Endothelial cell of umbilical vein (primary cell): ENCODE data around the gene TUBB3. TPM values are rescaled to one million over a fixed set of nuclear protein-coding genes. Genes with fewer than 3 reads are reported as not detected.

Source experiments
- BruUV-seq: library from RNA; stranded (reverse); fragments of 400-500 nt; replicated peaks from 2 replicates; lab custom pipeline; 2021; lab: Mats Ljungman, UMichigan
- CTCF ChIA-PET: fragments of 300-600, 350-600 bp; sonication (Branson Sonifier 250); formaldehyde crosslinking; loops from one replicate; lab custom pipeline; 2021; ENCODE audit warnings: antibody characterized with exemption, inconsistent platforms; lab: Charles Lee
- POLR2A ChIA-PET: fragments of 300-600, 350-600 bp; sonication (Branson Sonifier 250); formaldehyde crosslinking; loops from one replicate; lab custom pipeline; 2021; ENCODE audit warnings: antibody characterized with exemption, inconsistent platforms; lab: Charles Lee
- DNase-seq: peaks from one replicate; pipeline ENCODE4 v3.0.0-alpha.2; 2011; ENCODE audit warnings: low read depth, low spot score
- FAIRE-seq: peaks from 2 replicates; lab custom pipeline; 2011; peaks lifted over from hg19 to GRCh38; lab: Jason Lieb, UNC
- H2AFZ ChIP-seq: 2 replicates; pipeline ENCODE4 v1.6.0; 2012; ENCODE audit warnings: low read depth, low read length, control low read depth, inconsistent platforms
- H3K27ac ChIP-seq: 2 replicates; pipeline ENCODE4 v1.5.1; 2011; ENCODE audit warnings: low read depth, mild to moderate bottlenecking, control low read depth, low read length, moderate library complexity; ENCODE audit not compliant: insufficient read depth
- H3K27me3 ChIP-seq, 2 experiments: 2 replicates each; pipeline versions ENCODE4 v1.6.0 to v1.6.1; 2011; ENCODE audit warnings: low read length in 2 of 2, mixed read lengths in 1 of 2; ENCODE audit not compliant: control insufficient read depth in 2 of 2, insufficient read depth in 2 of 2
- H3K36me3 ChIP-seq, 2 experiments: 2 replicates in 1 of 2; 3 replicates in 1 of 2; pipeline ENCODE4 v1.5.1; 2011; ENCODE audit warnings: low read length in 2 of 2, mild to moderate bottlenecking in 1 of 2, moderate library complexity in 1 of 2; ENCODE audit not compliant: control insufficient read depth in 2 of 2, insufficient read depth in 2 of 2; ENCODE audit errors: extremely low read depth in 1 of 2
- H3K4me1 ChIP-seq: 3 replicates; pipeline ENCODE4 v1.5.1; 2011; ENCODE audit warnings: mild to moderate bottlenecking, low read length; ENCODE audit not compliant: control insufficient read depth, insufficient read depth; ENCODE audit errors: extremely low read depth
- H3K4me2 ChIP-seq: 2 replicates; pipeline ENCODE4 v1.6.1; 2011; ENCODE audit warnings: low read length, control low read depth, mixed read lengths; ENCODE audit not compliant: insufficient read depth
- H3K4me3 ChIP-seq, 3 experiments: fragments of 200-600 bp in 1 of 3; sonication (generic), shearing (Covaris generic) in 1 of 3; replicated peaks in 1 of 3; 2 replicates each; pipeline ENCODE4 v1.5.1; 2011 to 2016; ENCODE audit warnings: control low read depth in 3 of 3, low read length in 3 of 3, mild to moderate bottlenecking in 2 of 3, inconsistent platforms in 1 of 3, low read depth in 1 of 3, moderate library complexity in 1 of 3; ENCODE audit not compliant: insufficient read depth in 1 of 3
- H3K79me2 ChIP-seq: 2 replicates; pipeline ENCODE4 v1.6.0; 2012; ENCODE audit warnings: low read length, inconsistent platforms; ENCODE audit not compliant: control insufficient read depth, insufficient read depth
- H3K9ac ChIP-seq: replicated peaks from 2 replicates; pipeline ENCODE3; 2011; ENCODE audit warnings: low read length, control low read depth; ENCODE audit not compliant: insufficient read depth; ENCODE audit errors: extremely low read depth
- H3K9me1 ChIP-seq: replicated peaks from 3 replicates; pipeline ENCODE4 v1.6.0; 2011; ENCODE audit warnings: mild to moderate bottlenecking, low read length; ENCODE audit not compliant: control insufficient read depth, insufficient read depth; ENCODE audit errors: extremely low read depth
- H3K9me3 ChIP-seq: replicated peaks from 2 replicates; pipeline ENCODE4 v1.5.1; 2012; ENCODE audit warnings: low read length, inconsistent platforms; ENCODE audit not compliant: control insufficient read depth, insufficient read depth
- H4K20me1 ChIP-seq: replicated peaks from 2 replicates; pipeline ENCODE3; 2011; ENCODE audit warnings: mild to moderate bottlenecking, low read length; ENCODE audit not compliant: control insufficient read depth, insufficient read depth; ENCODE audit errors: extremely low read depth
- FOS ChIP-seq: IDR thresholded peaks from 2 replicates; pipeline ENCODE4 v1.6.1; 2011; ENCODE audit warnings: mild to moderate bottlenecking, low read length, moderate library complexity, borderline replicate concordance; ENCODE audit not compliant: insufficient read depth
- JUN ChIP-seq: IDR thresholded peaks from 2 replicates; pipeline ENCODE4 v1.6.1; 2011; ENCODE audit warnings: borderline replicate concordance, low read depth; ENCODE audit not compliant: insufficient read length, insufficient read depth
- POLR2A ChIP-seq: IDR thresholded peaks from 2 replicates; pipeline ENCODE4 v1.6.1; 2012; ENCODE audit warnings: low read depth, mild to moderate bottlenecking, control low read depth, low read length
- POLR2AphosphoS5 ChIP-seq: IDR thresholded peaks from 2 replicates; pipeline ENCODE4 v1.6.1; 2012; ENCODE audit warnings: low read depth, mild to moderate bottlenecking, control low read depth, low read length, moderate library complexity; ENCODE audit not compliant: insufficient read depth
- dilution Hi-C: fragments of 300-500 bp; cut with MboI; formaldehyde crosslinking; loops from one replicate; pipeline ENCODE4 v1.15.0; 2019; ENCODE audit warnings: low sequenced_read_pairs; ENCODE audit not compliant: extremely low pct_ligation_motif_present
- intact Hi-C: fragments of 100-400 bp; cut with micrococcal nuclease; formaldehyde crosslinking; loops from one replicate; pipeline ENCODE4 v1.10.0; 2022
- polyA plus RNA-seq, 4 experiments: library from polyadenylated mRNA; depleted of rRNA in 3 of 4; stranded (reverse) in 3 of 4; unstranded in 1 of 4; fragments of >200 nt; gene quantifications; 2 replicates each; pipeline versions ENCODE4 v1.2.1 to v1.2.3, GENCODE V29; 2011 to 2012; ENCODE audit warnings: missing spikeins in 1 of 4
- total RNA-seq: library from RNA; stranded (reverse); gene quantifications from 2 replicates; pipeline ENCODE4 v1.2.3, GENCODE V29; 2021

TUBB3 gene
- total and polyA plus RNA-seq, 2 donors (not counting 3 experiments of a cell fraction or from before 2014, with no cell fraction given), result 170 to 215 TPM

DNA sequence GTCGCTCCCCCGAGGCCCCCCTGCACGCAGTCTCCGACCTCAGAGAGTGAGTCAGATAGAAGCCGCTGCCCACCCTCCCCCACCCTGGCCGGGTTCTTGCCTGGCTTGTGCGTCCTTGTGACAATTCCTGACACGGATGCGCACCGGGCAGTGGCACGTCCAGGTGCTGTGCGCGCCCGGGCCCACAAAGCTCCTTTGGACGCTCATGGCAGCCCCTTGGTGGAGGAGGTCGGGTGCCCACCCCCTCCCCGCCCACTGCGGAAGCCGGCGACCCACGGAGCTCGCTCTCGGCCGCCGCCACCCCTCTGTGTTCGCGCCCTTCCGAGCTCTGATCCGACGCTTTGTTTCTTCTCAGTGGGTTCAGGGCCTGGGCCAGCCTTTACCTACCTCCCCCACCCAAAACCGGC, 662 bp upstream of the TUBB3 start:
- peaks cover 2% of the 10 kb centered on the region for H4K20me1 ChIP-seq
- intact Hi-C loops, result loop anchor here (2.0 to 5.0 kb wide), 4 partner anchors 100 to 220 kb away; partner anchors contain the start of genes FANCA, SPATA2L, VPS9D1 and ZNF276
- BruUV-seq, result no TSS peak
- dilution Hi-C loops, result no loop called here
- no peaks in the 10 kb centered on the region for H3K9me3 ChIP-seq
- peak; percentile 80 for TF ChIP-seq FOS
- no peak for TF ChIP-seq JUN
- TF ChIP-seq POLR2A, result peak; percentile 58
- TF ChIP-seq POLR2AphosphoS5, result peak; percentile 49
- peaks cover 2% of the 10 kb centered on the region for H3K79me2 ChIP-seq
- H3K27me3 ChIP-seq, result no peaks in the 10 kb centered on the region
- peak overlapping the region; percentile 97 for H3K9ac ChIP-seq
- H3K4me2 ChIP-seq, result peak overlapping the region; percentile 97
- peak overlapping the region; percentile 31 for H2AFZ ChIP-seq
- peaks cover 40% of the 10 kb centered on the region for H3K4me1 ChIP-seq
- DNase-seq, result peak; percentile 88
- H3K27ac ChIP-seq, result peak overlapping the region; percentile 99
- no peaks in the 10 kb centered on the region for H3K9me1 ChIP-seq
- ChIA-PET CTCF (interaction anchor here (0.6 to 2.2 kb wide), 6 partner anchors 10 to 587 kb away, joined by 3 to 24 read pairs (median 4); partner anchors contain the start of gene DBNDD1), POLR2A (interaction anchor here (0.9 to 2.6 kb wide), 8 partner anchors 9 to 106 kb away, joined by 3 to 21 read pairs (median 4); partner anchors contain the start of genes FANCA and TCF25)
- no peak for FAIRE-seq
- H3K4me3 ChIP-seq, result peak overlapping the region; percentile 75 to 84 (median 79)
- peaks cover 0 to under 1% of the 10 kb centered on the region in 2 experiments for H3K36me3 ChIP-seq

DNA sequence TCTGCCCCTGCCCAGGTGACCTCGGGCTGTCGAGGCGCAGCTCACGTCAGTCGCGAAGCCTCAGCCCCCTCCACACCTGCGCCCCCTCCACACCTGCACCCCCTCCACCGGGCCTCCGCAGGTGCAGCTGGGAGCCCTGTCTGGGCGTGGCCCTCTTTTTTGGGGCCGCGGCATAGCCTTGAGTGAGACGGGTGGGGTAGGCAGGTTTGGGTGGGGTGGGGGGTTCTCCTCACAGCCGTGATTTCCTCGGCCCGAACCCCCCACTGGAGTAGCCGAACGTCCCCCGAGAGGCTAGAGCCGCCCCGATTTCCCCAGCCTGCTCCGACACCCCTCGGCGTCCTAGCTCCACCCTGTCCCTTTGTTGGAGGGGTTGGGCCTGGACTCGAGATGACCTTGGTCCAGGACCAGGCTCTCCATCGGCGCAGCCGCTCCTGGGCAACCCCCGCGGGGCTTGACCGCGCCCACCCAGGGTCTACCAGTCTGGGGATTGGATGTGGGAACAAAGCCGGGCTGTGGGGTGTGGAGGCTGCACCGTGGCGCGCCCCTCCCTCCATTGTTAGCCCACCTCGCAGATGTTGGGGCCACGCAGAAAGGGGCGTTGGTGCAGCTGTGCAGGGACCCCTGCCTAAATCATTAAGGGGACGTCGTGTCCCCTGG, 626 bp downstream of the TUBB3 start:
- Histone ChIP-seq H3K79me2 (peaks cover 7% of the 10 kb centered on the region), H4K20me1 (peaks cover 4% of the 10 kb centered on the region)
- CTCF ChIA-PET, result interaction anchor here (1.0 to 2.2 kb wide), 3 partner anchors 14 to 51 kb away, joined by 3 to 24 read pairs (median 3); no protein-coding TSS in a partner anchor

More for the DNA sequence above, 626 bp downstream of the TUBB3 start:
- intact Hi-C loops (loop anchor here (2.0 to 5.0 kb wide), 5 partner anchors 49 to 221 kb away; partner anchors contain the start of genes FANCA, SPATA2L, VPS9D1 and ZNF276), dilution Hi-C loops (no loop called here)
- H3K4me2 ChIP-seq, result peak overlapping the region; percentile 97
- FAIRE-seq, result peak; percentile 4
- POLR2A ChIA-PET, result interaction anchor here (0.9 to 2.6 kb wide), 4 partner anchors 16 to 51 kb away, joined by 3 to 21 read pairs (median 6); partner anchors contain the start of gene TCF25
- H3K4me1 ChIP-seq, result peaks cover 27% of the 10 kb centered on the region
- no peaks in the 10 kb centered on the region for H3K9me1 ChIP-seq
- no peaks in the 10 kb centered on the region for H3K27me3 ChIP-seq
- H3K4me3 ChIP-seq, result peak overlapping the region; percentile 30 to 84 (median 75)
- no peak for TF ChIP-seq JUN
- no peak overlapping the region for H2AFZ ChIP-seq
- no TSS peak for BruUV-seq
- H3K36me3 ChIP-seq, result peaks cover 0 to 3% of the 10 kb centered on the region in 2 experiments
- H3K9me3 ChIP-seq, result no peaks in the 10 kb centered on the region
- no peak for DNase-seq
- no peak overlapping the region for H3K27ac ChIP-seq
- H3K9ac ChIP-seq, result peak overlapping the region; percentile 35
